SK-N-SH treated with all-trans-retinoic acid at 6 μM for 48 hours (cell line): ENCODE data around the gene RMND5B.

Source experiments
- TCF4 ChIP-seq: fragments of 250-450 bp; sonication (Bioruptor Pico); IDR thresholded peaks from 2 replicates; pipeline ENCODE4 v1.8.0; 2021; ENCODE audit warnings: mild to moderate bottlenecking, moderate library complexity, borderline replicate concordance
- ZNF70 ChIP-seq: fragments of 450-650 bp; formaldehyde crosslinking; IDR thresholded peaks from 2 replicates; pipeline ENCODE4 v1.5.0; 2020; ENCODE audit warnings: mild to moderate bottlenecking, moderate library complexity

- TF ChIP-seq ZNF70 (no peak), TCF4 (CRISPR knock-in tag) (no peak)
These were observed 58.6 kb downstream of the RMND5B start for GRCh38 chr5:178189433-178189832.
